Measurements from ENCODE around the gene USP46. TPM values are rescaled to one million over a fixed set of nuclear protein-coding genes. Genes with fewer than 3 reads are reported as not detected.

USP46 gene
- total RNA-seq, 1 donor from 2014 or later = 86.7 TPM

DNA sequence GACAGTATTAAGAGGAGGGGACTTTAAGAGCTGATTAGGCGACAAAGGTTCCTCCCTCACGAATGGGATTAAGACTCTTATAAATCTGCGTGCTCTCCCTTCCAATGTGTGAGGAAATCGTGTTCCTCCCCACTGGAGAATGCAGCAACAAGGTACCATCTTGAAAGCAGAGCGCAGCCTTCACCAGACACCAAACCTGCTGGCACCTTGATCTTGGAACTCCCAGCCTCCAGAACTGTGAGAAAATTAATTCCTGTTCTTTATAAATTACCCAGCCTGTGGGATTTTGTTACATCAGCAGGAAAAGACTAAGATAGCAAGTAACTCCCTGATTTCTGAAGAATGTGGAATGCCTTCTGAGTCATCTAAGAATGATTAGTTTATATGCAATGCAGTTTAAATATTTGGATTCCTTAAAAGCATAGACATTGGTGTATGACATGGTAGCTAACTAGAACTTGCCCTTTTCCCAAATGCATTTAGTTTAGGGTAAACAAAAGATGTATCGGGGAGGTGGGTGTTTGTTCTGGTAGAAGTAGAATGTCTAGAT lies 86.1 kb downstream of the USP46 start:
- no peak for DNase-seq

DNA sequence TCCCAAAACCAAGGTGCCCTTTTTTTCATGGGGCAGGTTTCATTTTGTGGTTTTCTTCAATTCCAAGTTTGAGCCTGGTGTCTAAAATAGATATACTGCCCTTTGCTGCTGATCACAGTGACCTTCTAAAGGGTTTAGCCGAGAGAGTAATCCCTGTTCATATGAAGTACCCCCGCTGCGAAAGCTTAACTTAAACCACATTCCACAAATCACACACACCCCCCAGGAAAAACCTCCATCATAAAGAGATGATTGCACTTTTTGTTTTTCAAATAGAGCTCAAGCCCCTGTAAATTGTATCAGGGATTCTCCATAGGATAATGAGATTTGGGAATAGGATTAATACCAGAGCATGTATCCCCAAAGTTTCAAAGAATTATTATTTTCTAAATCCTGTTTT lies 90.8 kb downstream of the USP46 start:
- DNase-seq = no peak

DNA sequence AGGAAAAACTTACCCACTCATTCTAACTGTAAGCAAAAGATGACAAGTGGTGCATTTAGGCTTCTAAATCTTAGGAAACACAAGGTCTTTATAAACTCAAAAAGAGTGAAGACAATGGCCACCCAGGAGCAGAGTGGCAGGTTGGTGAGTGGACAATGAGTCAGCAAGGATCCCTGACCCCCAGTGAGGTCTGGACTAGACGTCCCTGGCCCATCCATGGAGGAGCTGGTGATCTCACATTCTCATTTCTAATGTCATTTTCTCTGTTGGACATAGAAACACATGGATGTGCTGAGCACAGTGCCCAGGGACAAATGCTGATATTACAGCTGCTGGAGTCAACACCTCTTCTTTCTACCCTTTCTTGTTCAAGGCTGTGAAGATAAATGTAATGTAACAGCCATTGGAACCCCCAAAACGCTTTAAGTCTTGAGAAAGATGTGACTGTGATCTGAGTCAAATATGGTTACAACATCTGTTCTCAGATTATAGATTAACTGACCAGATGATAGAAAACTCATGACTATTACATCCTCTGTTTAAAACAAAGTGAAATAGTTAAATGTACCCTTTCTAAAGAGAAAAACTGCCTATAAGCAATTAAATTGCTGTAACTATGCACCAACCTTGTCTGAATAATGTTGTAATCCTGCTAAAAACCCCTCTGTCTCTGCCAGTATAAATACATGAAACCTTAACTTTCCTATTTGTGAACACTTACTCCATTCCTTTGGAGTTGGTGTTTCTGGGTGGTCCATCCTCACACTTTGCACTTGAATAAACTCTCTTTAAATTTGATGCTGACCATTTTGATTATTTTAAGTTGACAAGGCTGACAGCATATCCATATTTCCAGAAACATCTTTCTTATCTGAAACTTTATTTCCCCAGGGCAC lies 92.7 kb downstream of the USP46 start:
- DNase-seq = no peak

DNA sequence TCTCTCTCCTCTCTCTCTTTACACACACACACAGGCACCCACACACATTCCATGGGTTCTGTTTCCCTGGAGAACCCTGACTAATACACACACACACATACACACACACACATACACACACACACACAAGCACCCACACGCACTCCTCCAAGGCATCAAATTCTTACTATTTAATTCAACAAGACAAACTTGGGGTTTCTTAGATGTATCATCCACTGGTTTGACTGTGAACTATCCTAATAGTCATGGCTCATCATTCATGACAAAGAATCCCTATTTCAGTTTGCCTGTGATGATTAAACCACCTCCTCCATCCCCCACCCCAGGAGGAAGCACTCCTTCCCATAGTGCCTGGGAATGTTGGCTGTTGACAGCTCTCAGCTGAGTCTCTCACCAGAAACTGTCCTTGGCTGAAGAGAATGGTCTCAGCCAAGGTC lies 98.2 kb downstream of the USP46 start:
- no peak for DNase-seq

DNA sequence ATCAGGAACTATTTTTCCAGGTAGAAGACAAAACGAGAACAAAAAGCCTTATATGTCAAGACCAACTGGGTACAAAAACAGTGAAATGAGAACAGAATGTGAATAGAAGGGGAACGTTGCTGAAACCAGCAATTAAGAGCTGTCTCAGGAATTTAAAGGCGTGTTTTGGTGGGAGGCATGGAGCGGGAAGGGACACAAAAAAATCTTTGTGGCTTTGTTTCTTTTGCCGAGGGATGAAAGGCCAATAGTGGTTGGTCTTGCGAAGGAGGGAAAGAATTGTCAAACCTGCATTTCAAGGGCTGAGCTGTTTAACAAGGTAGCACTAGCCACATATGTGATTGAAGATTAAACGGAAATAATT lies 103.8 kb downstream of the USP46 start:
- DNase-seq = no peak

DNA sequence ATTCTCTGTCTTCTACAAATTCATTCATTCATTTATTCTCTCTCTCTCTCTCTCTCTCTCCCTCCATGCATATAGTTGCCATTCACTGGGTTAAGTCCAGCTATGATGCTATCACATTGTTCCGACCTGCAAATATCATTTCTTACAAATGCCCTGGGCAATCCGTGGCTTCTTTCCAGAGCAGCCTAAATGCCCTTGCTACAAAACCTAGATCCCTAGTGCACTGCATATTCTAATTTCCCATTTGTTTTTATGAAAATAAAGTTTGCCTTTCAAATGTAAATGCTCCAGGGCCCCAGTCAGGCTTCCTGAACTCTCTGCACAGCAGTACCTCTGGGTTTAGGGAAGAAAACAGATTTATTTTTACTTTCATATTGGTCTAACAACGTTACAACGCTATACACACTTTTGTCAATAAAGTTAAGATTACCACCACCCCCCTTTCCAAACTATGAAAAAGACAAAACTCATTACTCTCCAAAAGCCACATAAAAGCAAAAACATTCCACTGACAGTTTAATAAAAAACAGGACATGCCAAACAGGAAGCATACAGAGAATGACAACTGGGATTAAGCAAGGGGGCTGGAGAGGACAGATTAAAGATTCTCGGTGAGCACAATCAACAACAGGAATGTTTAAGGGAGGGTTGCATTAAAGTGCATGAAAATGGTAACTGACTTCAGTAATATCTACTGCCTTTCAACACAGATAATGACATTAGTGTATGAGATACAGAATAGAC lies 104.3 kb downstream of the USP46 start:
- DNase-seq = no peak

DNA sequence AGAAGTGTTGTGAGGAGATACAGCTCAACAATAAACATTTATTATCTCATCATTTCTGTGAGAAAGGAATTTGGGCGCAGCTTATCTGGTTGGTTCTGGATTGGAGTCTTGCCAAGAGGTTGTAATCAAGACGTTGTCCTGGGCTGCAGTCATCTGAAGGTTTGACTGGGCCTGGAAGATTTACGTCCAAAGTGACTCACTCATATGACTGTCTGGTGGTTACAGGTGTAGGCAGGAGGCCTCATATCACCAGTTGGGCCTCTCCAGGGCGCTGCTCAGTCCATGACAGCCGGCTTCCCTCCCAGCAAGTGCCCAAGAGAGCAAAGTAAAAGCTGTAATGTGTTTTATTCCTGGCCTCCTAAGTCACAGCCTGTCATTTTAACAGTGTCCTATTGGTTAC lies 106.3 kb downstream of the USP46 start:
- no peak for DNase-seq

DNA sequence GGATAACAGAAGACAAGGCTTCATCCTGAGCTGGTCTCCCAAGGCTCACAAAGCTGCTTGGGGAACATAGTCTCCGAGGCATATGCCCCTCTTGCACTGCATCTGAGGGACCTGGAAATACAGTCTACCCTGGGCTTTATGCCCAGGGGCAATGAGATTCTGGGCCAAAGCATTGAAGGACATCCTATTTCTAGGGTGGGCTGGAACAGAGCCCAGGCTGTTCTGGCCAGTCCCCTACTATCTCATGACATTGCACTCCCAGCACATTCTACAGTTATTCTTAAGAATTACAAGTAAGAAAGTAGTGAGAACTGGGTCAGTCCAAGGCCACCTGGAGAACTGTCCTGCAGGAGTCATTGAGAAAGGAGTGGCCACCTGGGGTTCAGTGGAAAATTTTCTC lies 107.6 kb downstream of the USP46 start:
- DNase-seq = no peak

DNA sequence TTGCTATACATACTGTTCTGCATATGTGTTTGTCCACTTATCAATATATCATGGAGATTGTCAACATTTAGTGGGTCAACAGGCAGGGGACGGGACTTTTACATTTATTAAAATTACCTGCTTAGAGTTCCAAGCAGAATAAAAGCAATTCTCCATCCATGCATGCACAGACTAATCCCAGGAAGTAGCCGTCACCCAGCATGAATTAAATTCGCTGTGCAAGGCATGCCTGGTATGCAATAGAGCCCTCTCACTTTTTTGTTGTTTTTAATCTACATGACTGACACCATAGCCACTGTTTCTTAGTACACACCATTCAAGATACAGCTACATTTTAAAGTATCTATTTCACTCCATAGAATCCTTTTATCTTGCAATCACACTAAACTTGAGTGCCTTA lies 108.9 kb downstream of the USP46 start:
- no peak for DNase-seq

DNA sequence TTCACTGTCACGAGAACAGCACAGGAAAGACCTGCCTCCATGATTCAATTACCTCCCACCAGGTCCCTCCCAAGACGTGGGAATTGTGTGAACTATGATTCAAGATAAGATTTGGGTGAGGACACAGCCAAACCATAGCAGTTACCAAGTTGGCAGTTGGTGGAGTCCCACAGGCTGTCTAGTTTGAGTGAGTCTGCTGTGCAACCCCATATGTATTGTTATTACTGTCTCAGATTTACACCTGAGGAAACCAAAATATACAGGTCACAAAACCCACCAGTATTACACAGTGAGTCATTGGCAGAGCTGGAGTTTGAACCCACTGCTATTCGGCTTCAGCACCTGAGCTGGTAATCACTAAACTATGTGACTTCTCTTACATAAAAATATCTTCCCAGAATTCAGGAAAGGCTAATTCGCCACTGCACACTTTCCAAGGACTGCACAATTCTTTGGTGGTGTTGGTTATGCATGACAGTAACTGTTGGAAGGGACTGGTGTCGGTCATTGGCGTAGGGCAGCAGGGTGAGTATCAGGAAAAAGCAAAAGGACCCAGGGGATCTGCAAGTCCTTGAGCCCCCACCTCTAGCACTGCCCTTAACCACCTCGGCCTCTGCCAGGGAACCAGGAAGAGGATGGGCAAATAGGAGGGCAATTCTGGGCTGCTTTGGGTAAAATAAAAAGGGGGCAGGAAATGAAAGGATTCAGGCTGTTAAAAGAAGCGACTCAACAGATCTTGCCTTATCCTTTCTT lies 110.1 kb downstream of the USP46 start:
- no peak for DNase-seq

DNA sequence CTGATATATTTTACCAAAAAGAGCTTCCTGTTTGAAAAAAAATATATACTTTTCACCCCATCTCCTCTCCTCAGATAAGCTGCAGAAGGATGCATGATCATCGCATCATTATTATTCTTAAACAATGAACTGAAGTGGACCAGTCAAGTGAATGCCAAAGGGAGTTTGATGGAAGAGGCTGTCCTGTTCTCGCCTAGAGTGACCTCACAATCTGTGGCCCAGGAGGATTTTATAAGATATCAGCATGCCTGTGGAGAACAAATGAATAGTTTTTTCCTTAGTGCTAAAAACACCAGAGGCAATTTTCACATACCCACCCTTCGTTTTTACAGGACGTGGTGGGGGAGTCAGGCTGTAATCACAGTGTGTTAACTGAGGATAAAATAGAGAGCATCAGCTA lies 112.7 kb downstream of the USP46 start:
- DNase-seq = no peak

DNA sequence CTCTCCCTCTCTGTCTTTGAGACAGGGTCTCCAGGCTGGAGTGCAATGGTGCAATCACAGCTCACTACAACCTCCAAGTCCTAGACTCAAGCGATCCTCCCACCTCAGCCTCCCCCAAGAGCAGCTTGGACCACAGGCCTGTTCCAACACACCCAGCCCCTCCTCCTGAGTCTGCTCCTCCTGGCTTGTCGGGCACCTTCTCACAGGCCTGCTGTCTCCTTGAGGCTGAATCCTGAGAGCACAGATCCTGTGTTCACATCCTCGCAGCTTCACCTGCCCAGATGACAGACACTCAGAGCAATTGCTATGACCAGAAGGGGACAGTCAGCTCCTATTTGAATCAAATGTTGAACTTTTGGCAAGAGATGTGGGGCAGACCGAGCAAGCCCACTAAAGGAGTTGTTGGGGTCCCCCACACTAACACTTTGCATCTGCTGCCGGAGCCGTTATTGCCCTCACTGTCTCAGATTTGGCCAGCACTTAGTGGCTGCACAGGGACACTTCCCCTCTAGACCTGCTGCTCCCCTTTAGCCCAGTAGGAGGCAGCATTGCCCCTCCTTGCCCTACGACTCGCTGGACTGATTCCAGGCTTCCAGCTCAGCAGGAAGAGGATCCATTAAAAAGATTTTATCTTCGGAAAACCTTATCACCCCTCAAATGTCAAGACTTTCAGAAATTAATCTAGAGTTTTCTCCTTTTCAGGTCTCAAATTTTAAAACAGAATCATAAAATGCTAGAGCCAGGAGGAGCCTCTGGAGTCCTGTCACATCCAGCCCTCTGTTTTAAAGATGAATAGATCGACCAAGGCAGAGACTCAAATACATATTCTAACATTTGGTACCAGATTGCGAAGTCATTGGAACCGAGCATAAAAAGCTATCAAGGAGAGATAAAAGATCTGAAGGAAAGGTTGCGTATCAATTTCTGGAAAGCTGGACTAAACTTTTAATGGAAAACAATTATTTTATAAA lies 113.7 kb downstream of the USP46 start:
- DNase-seq = no peak

Other genes starting within 250 kb of the USP46 start
- gene ERVMER34-1, start 92.1 kb upstream of the USP46 start, total RNA-seq = 1.9 TPM
- 31.7 TPM for gene RASL11B, start 203.0 kb upstream of the USP46 start, total RNA-seq

All from occipital lobe (tissue), 2 donors.